RWPE2 (cell line): ENCODE data around the gene CLSTN2.

ENCODE experiments used
- ATAC-seq: fragments of 200-7000 bp; cut with Tn5 transposase; 3 replicates; pipeline ENCODE4 v1.9.1; 2021; ENCODE audit warnings: low read depth
- DNase-seq: peaks from one replicate; pipeline ENCODE4 v3.0.0-alpha.2; 2020; ENCODE audit warnings: low spot score
- H3K27ac ChIP-seq: fragments of 450-650 bp; 2 replicates; pipeline ENCODE4 v1.5.1; 2017; ENCODE audit warnings: mild to moderate bottlenecking; ENCODE audit not compliant: poor library complexity, severe bottlenecking
- H3K27me3 ChIP-seq: fragments of 250-450 bp; sonication (Bioruptor Pico); 2 replicates; pipeline ENCODE4 v1.5.1; 2021; ENCODE audit warnings: mild to moderate bottlenecking, moderate library complexity; ENCODE audit not compliant: insufficient read depth, poor library complexity, severe bottlenecking
- H3K36me3 ChIP-seq: fragments of 250-450 bp; sonication (Bioruptor Pico); 2 replicates; pipeline ENCODE4 v1.5.1; 2020; ENCODE audit warnings: low read depth, mild to moderate bottlenecking, moderate library complexity
- H3K4me1 ChIP-seq: fragments of 250-450 bp; sonication (Bioruptor Pico); 2 replicates; pipeline ENCODE4 v1.5.1; 2021; ENCODE audit warnings: mild to moderate bottlenecking, moderate library complexity; ENCODE audit not compliant: insufficient read depth, poor library complexity, severe bottlenecking
- H3K4me3 ChIP-seq: fragments of 250-450 bp; sonication (Bioruptor Pico); 2 replicates; pipeline ENCODE4 v1.5.1; 2021; ENCODE audit warnings: mild to moderate bottlenecking, moderate library complexity; ENCODE audit not compliant: severe bottlenecking
- H3K9me3 ChIP-seq: fragments of 250-450 bp; sonication (Bioruptor Pico); 2 replicates; pipeline ENCODE4 v1.5.1; 2021; ENCODE audit warnings: mild to moderate bottlenecking, moderate library complexity; ENCODE audit not compliant: severe bottlenecking
- TF ChIP-seq, protein P1 (sequence below): fragments of 450-650 bp; IDR thresholded peaks from one replicate; pipeline ENCODE4 v1.5.1; 2017; ENCODE audit warnings: mild to moderate bottlenecking, moderate library complexity; ENCODE audit not compliant: poor library complexity, severe bottlenecking

CLSTN2 gene

DNA sequence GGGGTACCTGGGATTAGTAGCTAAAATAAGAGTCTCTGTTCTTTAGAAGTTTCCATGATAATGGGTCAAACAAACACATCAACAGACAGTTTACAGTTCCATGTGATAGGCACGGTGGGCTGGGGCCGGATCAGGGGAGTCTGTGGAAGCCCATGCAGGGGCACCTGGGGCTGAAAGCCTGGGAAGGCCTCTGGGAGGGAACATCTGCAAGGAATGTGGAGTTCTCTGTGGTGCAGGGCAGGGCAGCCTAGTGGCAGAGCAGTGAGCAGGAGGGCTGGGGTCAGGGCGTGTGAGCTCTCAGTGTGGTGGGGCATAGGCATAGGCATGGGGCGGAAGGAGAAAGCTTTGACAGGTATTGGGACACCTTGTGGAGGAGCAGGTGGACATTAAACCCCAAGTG, 535.2 kb downstream of the CLSTN2 start:
- DNase-seq (no peak), ATAC-seq (no peak)
- Histone ChIP-seq H3K4me3 (no peak overlapping the region), H3K4me1 (no peaks in the 10 kb centered on the region), H3K27ac (no peak overlapping the region), H3K9me3 (no peaks in the 10 kb centered on the region), H3K36me3 (no peaks in the 10 kb centered on the region), H3K27me3 (no peaks in the 10 kb centered on the region)
- TF ChIP-seq, protein P1, sequence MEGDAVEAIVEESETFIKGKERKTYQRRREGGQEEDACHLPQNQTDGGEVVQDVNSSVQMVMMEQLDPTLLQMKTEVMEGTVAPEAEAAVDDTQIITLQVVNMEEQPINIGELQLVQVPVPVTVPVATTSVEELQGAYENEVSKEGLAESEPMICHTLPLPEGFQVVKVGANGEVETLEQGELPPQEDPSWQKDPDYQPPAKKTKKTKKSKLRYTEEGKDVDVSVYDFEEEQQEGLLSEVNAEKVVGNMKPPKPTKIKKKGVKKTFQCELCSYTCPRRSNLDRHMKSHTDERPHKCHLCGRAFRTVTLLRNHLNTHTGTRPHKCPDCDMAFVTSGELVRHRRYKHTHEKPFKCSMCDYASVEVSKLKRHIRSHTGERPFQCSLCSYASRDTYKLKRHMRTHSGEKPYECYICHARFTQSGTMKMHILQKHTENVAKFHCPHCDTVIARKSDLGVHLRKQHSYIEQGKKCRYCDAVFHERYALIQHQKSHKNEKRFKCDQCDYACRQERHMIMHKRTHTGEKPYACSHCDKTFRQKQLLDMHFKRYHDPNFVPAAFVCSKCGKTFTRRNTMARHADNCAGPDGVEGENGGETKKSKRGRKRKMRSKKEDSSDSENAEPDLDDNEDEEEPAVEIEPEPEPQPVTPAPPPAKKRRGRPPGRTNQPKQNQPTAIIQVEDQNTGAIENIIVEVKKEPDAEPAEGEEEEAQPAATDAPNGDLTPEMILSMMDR = no peak

DNA sequence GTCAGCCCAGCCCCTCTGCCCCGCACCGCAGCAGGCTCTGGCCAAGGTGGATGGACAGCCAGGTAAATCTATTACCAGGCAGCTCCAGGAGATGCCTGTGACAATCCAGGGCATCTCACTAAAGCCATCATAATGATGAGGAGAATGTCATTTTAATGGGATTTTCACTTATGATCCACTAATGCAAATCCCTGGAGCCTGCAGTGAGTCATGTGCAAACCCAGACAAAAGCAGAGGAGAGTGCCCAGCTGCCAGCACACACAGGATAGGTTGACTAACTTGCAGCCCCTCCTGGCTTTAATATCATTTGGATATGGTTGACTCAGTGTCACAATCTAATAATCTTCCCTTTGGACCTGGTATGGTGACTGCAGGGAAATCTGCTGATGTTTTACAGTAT, 536.0 kb downstream of the CLSTN2 start:
- H3K4me3 ChIP-seq = no peak overlapping the region
- 0 out of 3 replicates have a peak, but pooled peaks have one; percentile 28 for ATAC-seq
- no peak overlapping the region for H3K27ac ChIP-seq
- no peaks in the 10 kb centered on the region for H3K36me3 ChIP-seq
- H3K9me3 ChIP-seq = no peaks in the 10 kb centered on the region
- no peaks in the 10 kb centered on the region for H3K27me3 ChIP-seq
- no peak for DNase-seq
- H3K4me1 ChIP-seq = no peaks in the 10 kb centered on the region
- TF ChIP-seq, protein P1 = no peak

- no peaks in the 10 kb centered on the region for H3K36me3 ChIP-seq
- no peaks in the 10 kb centered on the region for H3K9me3 ChIP-seq
- no peaks in the 10 kb centered on the region for H3K27me3 ChIP-seq
- no peak overlapping the region for H3K4me3 ChIP-seq
- no peak overlapping the region for H3K27ac ChIP-seq
- DNase-seq = no peak
- ATAC-seq = peak; percentile 55; the same call in 2 of the 3 replicates
- TF ChIP-seq, protein P1 = no peak
- H3K4me1 ChIP-seq = no peaks in the 10 kb centered on the region
Observed at GRCh38 chr3:140472306-140473020, 537.5 kb downstream of the CLSTN2 start.

- no peak for DNase-seq
- Histone ChIP-seq H3K4me3 (no peak overlapping the region), H3K36me3 (no peaks in the 10 kb centered on the region), H3K27ac (no peak overlapping the region), H3K27me3 (no peaks in the 10 kb centered on the region), H3K4me1 (no peaks in the 10 kb centered on the region), H3K9me3 (no peaks in the 10 kb centered on the region)
- TF ChIP-seq, protein P1 = no peak
- ATAC-seq = no peak
Observed at GRCh38 chr3:140487566-140487965, 552.6 kb downstream of the CLSTN2 start.

GRCh38 chr3:140493271-140493670, 558.3 kb downstream of the CLSTN2 start:
- no peaks in the 10 kb centered on the region for H3K27me3 ChIP-seq
- no peak overlapping the region for H3K4me3 ChIP-seq
- TF ChIP-seq, protein P1 = no peak
- H3K36me3 ChIP-seq = no peaks in the 10 kb centered on the region
- H3K27ac ChIP-seq = no peak overlapping the region
- DNase-seq (no peak), ATAC-seq (no peak)
- no peaks in the 10 kb centered on the region for H3K4me1 ChIP-seq
- no peaks in the 10 kb centered on the region for H3K9me3 ChIP-seq
